Liver (tissue), 9 donors: Measurements from ENCODE around the gene TNS1. TPM values are rescaled to one million over a fixed set of nuclear protein-coding genes. Genes with fewer than 3 reads are reported as not detected.

Source experiments
- DNase-seq: peaks from one replicate; pipeline ENCODE4 v3.0.0-alpha.2; 2017; ENCODE audit warnings: low spot score
- H3K27ac ChIP-seq, 2 donors: one replicate each; pipeline ENCODE4 v1.7.0; 2013; ENCODE audit warnings: inconsistent platforms in 2 of 2, low read length in 2 of 2, control low read depth in 1 of 2, low read depth in 1 of 2, mild to moderate bottlenecking in 1 of 2
- H3K27me3 ChIP-seq, 4 donors: one replicate each; pipeline versions ENCODE4 v1.6.1 to v1.7.0; 2013; ENCODE audit warnings: low read length in 3 of 4, inconsistent platforms in 1 of 4, mild to moderate bottlenecking in 1 of 4, moderate library complexity in 1 of 4; ENCODE audit not compliant: control insufficient read depth in 4 of 4, insufficient read depth in 4 of 4
- H3K36me3 ChIP-seq, 4 donors: one replicate each; pipeline versions ENCODE4 v1.6.1 to v1.7.0; 2013; ENCODE audit warnings: low read length in 3 of 4, mild to moderate bottlenecking in 3 of 4, low read depth in 1 of 4, moderate library complexity in 1 of 4; ENCODE audit not compliant: control insufficient read depth in 4 of 4, insufficient read depth in 3 of 4
- H3K4me1 ChIP-seq, 4 donors: one replicate each; pipeline versions ENCODE4 v1.6.1 to v1.7.0; 2013; ENCODE audit warnings: low read length in 3 of 4, mild to moderate bottlenecking in 3 of 4, moderate library complexity in 1 of 4; ENCODE audit not compliant: control insufficient read depth in 4 of 4, insufficient read depth in 4 of 4
- H3K4me3 ChIP-seq, 3 donors: one replicate each; pipeline versions ENCODE4 v1.6.1 to v1.7.0; 2013; ENCODE audit warnings: low read length in 3 of 3, control low read depth in 1 of 3, low read depth in 1 of 3, mild to moderate bottlenecking in 1 of 3
- H3K9ac ChIP-seq, 2 donors: one replicate each; pipeline ENCODE4 v1.7.0; 2013; ENCODE audit warnings: low read length in 2 of 2, mild to moderate bottlenecking in 2 of 2, moderate library complexity in 2 of 2, control low read depth in 1 of 2, low read depth in 1 of 2
- H3K9me3 ChIP-seq, 4 donors: one replicate each; pipeline versions ENCODE4 v1.6.1 to v1.7.0; 2013; ENCODE audit warnings: low read length in 3 of 4; ENCODE audit not compliant: control insufficient read depth in 4 of 4
- EGR1 ChIP-seq, 2 donors: IDR thresholded peaks; 2 replicates each; pipeline ENCODE4 v1.6.1; 2016 to 2018; ENCODE audit warnings: antibody characterized with exemption in 2 of 2, low read depth in 2 of 2
- FOXA1 ChIP-seq: IDR thresholded peaks from 2 replicates; pipeline ENCODE4 v1.6.1; 2016; ENCODE audit warnings: antibody characterized with exemption
- GABPA ChIP-seq, 2 donors: IDR thresholded peaks in 1 of 2; conservative IDR thresholded peaks in 1 of 2; 2 replicates each; pipeline ENCODE4 v1.6.1; 2016; ENCODE audit warnings: antibody characterized with exemption in 2 of 2, mild to moderate bottlenecking in 1 of 2, moderate library complexity in 1 of 2
- HNF4G ChIP-seq: IDR thresholded peaks from 2 replicates; pipeline ENCODE4 v1.6.1; 2016; ENCODE audit warnings: antibody characterized with exemption
- RAD21 ChIP-seq, 2 donors: IDR thresholded peaks; 2 replicates each; pipeline ENCODE4 v1.6.1; 2016; ENCODE audit warnings: antibody characterized with exemption in 2 of 2, mild to moderate bottlenecking in 2 of 2
- RXRA ChIP-seq, 2 donors: IDR thresholded peaks; 2 replicates each; pipeline ENCODE4 v1.6.1; 2017 to 2018; ENCODE audit warnings: antibody characterized with exemption in 2 of 2, mild to moderate bottlenecking in 1 of 2
- SP1 ChIP-seq: IDR thresholded peaks from 2 replicates; pipeline ENCODE4 v1.6.1; 2018; ENCODE audit warnings: antibody characterized with exemption, mild to moderate bottlenecking
- TAF1 ChIP-seq: conservative IDR thresholded peaks from 2 replicates; pipeline ENCODE4 v1.6.1; 2016; ENCODE audit warnings: antibody characterized with exemption, mild to moderate bottlenecking
- WGBS: extraction: QIAGEN DNeasy Blood & Tissue Kit; methylation state at CpG from one replicate; pipeline ENCODE4 v1.1.7; 2013; 5-methylcytosine and 5-hydroxymethylcytosine counted together
- polyA plus RNA-seq, 2 donors: library from polyadenylated mRNA; stranded (reverse) in 1 of 2; unstranded in 1 of 2; fragments of 200-250 nt in 1 of 2; fragments of >200 nt in 1 of 2; fragmentation: Nextera tagmentation in 1 of 2; extraction: Ambion mirVana in 1 of 2; gene quantifications; one replicate each; pipeline versions ENCODE4 v1.2.1 to v1.2.3, GENCODE V29; 2013 to 2015
- total RNA-seq, 2 donors: library from RNA; depleted of rRNA; stranded (reverse); fragments of >200 nt; gene quantifications; one replicate each; pipeline ENCODE4 v1.2.3, GENCODE V29; 2014
- TF ChIP-seq, protein P1 (sequence below): IDR thresholded peaks from 2 replicates; pipeline ENCODE4 v1.6.1; 2016; ENCODE audit warnings: antibody characterized with exemption, mild to moderate bottlenecking
- TF ChIP-seq, protein P2 (sequence below): IDR thresholded peaks from 2 replicates; pipeline ENCODE4 v1.6.1; 2016; ENCODE audit warnings: antibody characterized with exemption
- TF ChIP-seq, protein P3 (sequence below): IDR thresholded peaks from 2 replicates; pipeline ENCODE4 v1.6.1; 2016; ENCODE audit warnings: antibody characterized with exemption
- donor health status: healthy.
- donor health status: healthy.
- donor health status: healthy.
- donor health status: healthy.
- donor health status: healthy.

Gene TNS1
- total and polyA plus RNA-seq, 4 donors, result 16.3 to 128 (median 57.3) TPM

DNA sequence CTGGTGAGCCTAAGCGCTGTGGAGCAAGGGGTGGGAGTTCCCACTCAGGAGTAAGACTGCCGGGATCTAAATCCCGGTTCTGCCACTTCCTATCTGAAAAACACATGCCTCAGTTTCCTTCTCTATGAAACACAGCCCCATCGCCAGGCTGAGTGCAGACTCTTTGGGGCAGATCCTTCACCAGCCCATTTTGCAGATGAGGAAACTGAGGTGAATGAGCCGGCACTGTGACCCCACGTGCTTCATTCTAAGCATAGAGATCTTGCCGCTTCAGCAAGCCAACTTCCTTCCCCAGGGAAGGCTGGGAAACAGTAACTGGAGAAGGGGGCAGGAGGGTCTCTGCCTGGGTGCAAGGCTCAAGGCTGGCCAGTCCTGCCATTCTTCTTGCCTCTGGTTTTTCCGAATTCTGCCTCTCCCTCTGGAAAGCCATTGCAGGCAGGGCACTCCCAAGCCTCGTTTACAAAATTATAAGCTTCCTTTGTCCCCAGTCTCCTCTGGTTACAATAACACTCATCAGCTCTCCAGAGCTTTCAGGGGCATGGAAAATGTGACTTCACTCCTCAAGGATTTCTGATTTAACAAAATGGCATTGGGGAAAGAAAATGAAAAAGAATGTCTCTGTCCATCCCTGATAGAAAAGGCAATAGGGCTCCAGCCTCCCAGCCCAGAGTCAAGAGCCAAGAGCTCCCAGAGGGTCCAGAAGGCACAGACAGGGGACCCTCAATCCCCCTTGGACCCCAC is 249.2 kb downstream of the TNS1 start (continued):
- TF ChIP-seq, protein P1, sequence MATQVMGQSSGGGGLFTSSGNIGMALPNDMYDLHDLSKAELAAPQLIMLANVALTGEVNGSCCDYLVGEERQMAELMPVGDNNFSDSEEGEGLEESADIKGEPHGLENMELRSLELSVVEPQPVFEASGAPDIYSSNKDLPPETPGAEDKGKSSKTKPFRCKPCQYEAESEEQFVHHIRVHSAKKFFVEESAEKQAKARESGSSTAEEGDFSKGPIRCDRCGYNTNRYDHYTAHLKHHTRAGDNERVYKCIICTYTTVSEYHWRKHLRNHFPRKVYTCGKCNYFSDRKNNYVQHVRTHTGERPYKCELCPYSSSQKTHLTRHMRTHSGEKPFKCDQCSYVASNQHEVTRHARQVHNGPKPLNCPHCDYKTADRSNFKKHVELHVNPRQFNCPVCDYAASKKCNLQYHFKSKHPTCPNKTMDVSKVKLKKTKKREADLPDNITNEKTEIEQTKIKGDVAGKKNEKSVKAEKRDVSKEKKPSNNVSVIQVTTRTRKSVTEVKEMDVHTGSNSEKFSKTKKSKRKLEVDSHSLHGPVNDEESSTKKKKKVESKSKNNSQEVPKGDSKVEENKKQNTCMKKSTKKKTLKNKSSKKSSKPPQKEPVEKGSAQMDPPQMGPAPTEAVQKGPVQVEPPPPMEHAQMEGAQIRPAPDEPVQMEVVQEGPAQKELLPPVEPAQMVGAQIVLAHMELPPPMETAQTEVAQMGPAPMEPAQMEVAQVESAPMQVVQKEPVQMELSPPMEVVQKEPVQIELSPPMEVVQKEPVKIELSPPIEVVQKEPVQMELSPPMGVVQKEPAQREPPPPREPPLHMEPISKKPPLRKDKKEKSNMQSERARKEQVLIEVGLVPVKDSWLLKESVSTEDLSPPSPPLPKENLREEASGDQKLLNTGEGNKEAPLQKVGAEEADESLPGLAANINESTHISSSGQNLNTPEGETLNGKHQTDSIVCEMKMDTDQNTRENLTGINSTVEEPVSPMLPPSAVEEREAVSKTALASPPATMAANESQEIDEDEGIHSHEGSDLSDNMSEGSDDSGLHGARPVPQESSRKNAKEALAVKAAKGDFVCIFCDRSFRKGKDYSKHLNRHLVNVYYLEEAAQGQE, result no peak
- no peak for TF ChIP-seq TAF1
- no peak for TF ChIP-seq SP1
- no peak for TF ChIP-seq HNF4G
- no peak for TF ChIP-seq RAD21 (IDR thresholded peaks at IDR 0.05)

DNA sequence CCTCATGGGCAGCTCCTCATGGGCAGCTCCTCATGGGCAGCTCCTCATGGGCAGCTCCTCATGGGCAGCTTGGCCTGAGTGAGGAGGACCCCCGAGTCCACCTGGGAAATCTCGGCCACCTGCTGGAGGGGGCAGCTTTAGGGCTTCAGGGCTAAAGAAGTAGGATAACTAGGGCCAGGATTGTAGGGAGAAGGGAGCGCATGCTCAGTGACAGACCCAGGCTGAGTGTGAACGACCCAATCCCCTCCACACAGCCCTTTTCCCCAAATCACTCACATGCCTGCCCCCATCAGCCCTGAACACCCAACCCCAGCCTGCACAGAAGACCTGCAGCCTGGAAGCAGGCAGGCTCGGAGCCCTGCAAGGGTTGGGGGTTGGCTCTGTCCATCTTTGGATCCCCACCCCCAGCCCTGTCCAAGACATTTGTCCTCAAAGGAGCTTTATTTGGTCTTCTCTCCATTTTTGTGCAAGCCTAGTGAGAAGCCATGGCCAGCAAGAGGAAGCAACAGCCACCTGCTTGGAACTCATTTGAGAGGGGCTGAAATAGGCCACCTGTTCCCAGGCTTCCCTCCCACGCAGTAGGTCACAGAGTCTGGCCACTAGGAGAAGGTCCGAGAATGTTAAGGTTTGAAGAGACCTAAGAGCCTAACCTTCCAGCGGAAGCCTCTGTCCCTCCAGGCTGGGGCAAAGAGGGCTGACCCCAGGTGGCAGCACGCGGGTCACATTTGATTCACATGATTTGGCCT is 249.9 kb downstream of the TNS1 start:
- H3K36me3 ChIP-seq, result no peaks in the 10 kb centered on the region
- H3K9me3 ChIP-seq, result no peaks in the 10 kb centered on the region
- H3K4me1 ChIP-seq, result peaks cover 0 to 6% (median under 1%) of the 10 kb centered on the region in 4 donors
- no peak overlapping the region for H3K9ac ChIP-seq
- TF ChIP-seq SP1, result no peak
- TF ChIP-seq, protein P1, result no peak
- TF ChIP-seq EGR1 (IDR thresholded peaks at IDR 0.05; ENCODE audit: low read depth in 2 of 2), result no peak
- TF ChIP-seq GABPA (IDR thresholded peaks at IDR 0.05 in 1 of 2, conservative IDR thresholded peaks at IDR 0.05 in 1 of 2), result no peak
- no peak for TF ChIP-seq TAF1
- TF ChIP-seq RXRA (IDR thresholded peaks at IDR 0.05), result no peak
- TF ChIP-seq, protein P2, sequence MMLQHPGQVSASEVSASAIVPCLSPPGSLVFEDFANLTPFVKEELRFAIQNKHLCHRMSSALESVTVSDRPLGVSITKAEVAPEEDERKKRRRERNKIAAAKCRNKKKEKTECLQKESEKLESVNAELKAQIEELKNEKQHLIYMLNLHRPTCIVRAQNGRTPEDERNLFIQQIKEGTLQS, result no peak
- TF ChIP-seq, protein P3, sequence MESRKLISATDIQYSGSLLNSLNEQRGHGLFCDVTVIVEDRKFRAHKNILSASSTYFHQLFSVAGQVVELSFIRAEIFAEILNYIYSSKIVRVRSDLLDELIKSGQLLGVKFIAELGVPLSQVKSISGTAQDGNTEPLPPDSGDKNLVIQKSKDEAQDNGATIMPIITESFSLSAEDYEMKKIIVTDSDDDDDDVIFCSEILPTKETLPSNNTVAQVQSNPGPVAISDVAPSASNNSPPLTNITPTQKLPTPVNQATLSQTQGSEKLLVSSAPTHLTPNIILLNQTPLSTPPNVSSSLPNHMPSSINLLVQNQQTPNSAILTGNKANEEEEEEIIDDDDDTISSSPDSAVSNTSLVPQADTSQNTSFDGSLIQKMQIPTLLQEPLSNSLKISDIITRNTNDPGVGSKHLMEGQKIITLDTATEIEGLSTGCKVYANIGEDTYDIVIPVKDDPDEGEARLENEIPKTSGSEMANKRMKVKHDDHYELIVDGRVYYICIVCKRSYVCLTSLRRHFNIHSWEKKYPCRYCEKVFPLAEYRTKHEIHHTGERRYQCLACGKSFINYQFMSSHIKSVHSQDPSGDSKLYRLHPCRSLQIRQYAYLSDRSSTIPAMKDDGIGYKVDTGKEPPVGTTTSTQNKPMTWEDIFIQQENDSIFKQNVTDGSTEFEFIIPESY, result no peak
- TF ChIP-seq FOXA1, result no peak
- no peak overlapping the region for H3K4me3 ChIP-seq
- no peak overlapping the region for H3K27ac ChIP-seq
- DNase-seq, result no peak
- no peaks in the 10 kb centered on the region for H3K27me3 ChIP-seq
- 85% methylated on average over 10 of the region's 10 CpGs for WGBS
